Measurements from ENCODE around the gene ITGB4.
"Not testable (repeated sequence)": the region's sequence is repeated elsewhere in the genome, so short reads cannot be mapped to it uniquely, and the experiment has no call there.

Gene ITGB4

GRCh38 chr17:75753514-75754377, 32.5 kb downstream of the ITGB4 start:
- DNase-seq (ENCODE audit: low read depth), result peak; percentile 56

GRCh38 chr17:75754378-75755204, 33.3 kb downstream of the ITGB4 start:
- DNase-seq (ENCODE audit: low read depth), result peak; percentile 48

DNA sequence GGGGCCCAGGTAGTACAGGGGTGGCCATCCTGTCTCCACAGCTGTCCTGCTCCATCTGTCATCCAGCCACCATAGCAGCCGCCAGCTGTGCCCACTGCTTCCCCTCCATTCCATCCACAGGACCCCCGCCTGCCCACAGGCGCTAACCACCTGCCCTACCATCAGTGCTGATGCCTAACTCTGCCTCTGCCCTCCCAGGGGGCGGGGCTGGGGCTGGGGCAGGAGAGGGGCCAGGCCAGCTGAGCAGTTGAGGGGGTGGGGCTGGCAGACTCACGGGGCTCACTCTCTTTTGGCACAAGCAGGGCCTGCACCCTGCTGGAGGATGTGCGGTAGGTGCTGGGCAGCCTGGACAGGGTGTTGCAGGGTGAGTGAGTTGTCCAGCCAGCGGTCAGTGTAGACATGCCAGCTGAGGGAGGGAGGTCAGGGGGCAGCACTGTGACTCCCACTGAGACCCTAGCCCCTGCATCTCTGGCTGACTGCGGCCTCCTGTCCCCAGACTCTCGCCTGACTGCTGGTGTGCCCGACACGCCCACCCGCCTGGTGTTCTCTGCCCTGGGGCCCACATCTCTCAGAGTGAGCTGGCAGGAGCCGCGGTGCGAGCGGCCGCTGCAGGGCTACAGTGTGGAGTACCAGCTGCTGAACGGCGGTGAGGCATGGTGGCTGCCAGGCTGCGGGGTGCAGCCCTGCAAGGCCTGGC, 34.1 kb downstream of the ITGB4 start:
- DNase-seq (ENCODE audit: low read depth), result no peak

DNA sequence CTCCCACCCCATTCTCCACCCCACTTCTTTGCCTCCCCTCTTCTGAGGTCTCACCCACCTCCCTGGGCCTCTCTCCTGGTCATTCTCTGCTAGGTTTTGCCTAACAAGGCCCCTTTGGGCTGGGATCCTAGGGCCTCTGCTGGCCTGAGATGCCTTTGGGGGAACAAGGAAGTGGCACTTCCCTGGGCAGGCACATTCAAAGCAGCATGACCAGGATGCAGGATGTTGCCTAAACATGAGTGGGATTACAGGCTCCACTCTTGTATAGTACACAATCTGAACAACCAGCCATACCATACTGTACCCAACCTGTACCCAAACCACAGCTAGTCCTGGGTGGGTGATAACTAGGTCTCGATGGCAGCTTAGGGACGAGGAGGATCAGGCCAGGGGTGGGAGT, 34.7 kb downstream of the ITGB4 start:
- DNase-seq (ENCODE audit: low read depth), result no peak

- no peak for DNase-seq (ENCODE audit: low read depth)
Observed at GRCh38 chr17:75756451-75757085, 35.3 kb downstream of the ITGB4 start.

GRCh38 chr17:75757086-75757681, 35.9 kb downstream of the ITGB4 start:
- no peak for DNase-seq (ENCODE audit: low read depth)

- no peak for DNase-seq (ENCODE audit: low read depth)
Observed at GRCh38 chr17:75758131-75758905, 37.1 kb downstream of the ITGB4 start.

- no peak for DNase-seq (ENCODE audit: low read depth)
Observed at GRCh38 chr17:75759457-75759856, 38.2 kb downstream of the ITGB4 start.

GRCh38 chr17:75759978-75760640, 38.9 kb downstream of the ITGB4 start:
- not testable (repeated sequence) for DNase-seq (ENCODE audit: low read depth)

GRCh38 chr17:75762513-75763268, 41.4 kb downstream of the ITGB4 start:
- no peak for DNase-seq (ENCODE audit: low read depth)

DNA sequence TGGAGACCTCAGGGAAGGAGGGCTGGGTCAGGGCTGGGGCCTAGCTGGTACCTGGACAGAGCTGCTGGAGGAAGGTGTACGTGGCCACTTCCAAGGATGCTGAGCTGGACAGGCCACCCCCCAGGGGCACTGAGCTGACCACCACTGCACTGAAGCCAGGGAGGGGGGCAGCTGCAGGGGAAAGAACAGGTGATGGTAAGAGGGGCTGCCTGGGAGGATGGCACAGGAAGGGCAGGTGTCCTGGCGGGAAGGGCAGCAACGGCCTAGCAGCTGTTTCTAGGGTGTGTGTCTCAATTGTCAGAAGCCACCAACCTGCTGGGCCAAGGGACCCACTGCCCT, 42.0 kb downstream of the ITGB4 start:
- DNase-seq (ENCODE audit: low read depth), result no peak

- no peak for DNase-seq (ENCODE audit: low read depth)
Observed at GRCh38 chr17:75763613-75764416, 42.6 kb downstream of the ITGB4 start.

GRCh38 chr17:75764417-75764710, 43.1 kb downstream of the ITGB4 start:
- no peak for DNase-seq (ENCODE audit: low read depth)

DNA sequence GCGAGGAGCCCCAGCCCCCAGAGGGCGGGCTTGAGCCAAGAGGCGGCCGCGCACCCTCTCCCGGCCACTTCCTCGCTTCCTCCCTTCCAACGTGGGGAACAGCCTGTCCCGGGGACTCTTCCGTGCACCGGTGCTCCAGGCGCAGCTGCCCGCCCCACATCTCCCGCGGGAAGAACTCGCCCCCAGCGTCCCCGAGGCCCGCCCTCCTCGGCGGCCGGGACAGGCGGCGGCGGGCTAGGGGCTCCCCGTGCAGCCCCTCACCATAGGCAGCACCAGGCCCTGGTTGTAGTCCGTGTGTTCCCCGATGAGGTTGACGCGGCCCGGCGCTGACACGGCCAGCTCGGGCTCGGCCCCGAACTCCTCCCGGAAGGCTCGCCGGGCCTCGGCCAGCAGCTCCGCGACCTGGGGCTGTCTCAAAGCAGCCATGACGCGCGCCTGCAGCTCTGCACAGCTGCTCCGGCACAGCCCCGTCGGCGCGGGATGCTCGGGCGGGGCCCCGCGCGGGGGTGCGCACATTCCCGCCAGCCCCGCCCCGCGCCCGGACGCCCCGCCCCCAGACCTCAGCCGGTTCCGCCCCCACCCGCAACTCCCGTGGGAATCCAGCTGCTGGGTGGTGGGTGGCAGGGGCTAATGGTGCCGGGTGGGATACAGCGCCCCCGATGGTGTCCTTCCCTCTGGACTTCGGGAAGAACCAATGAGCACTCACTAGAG, 43.6 kb downstream of the ITGB4 start, which contains the start of gene GALK1:
Gene GALK1, minus strand, starts transcription at position 482 of the 711 bp plus-strand sequence. Its CDS starts 56 bp downstream, at position 426.
- DNase-seq (ENCODE audit: low read depth), result peak; percentile 52

DNA sequence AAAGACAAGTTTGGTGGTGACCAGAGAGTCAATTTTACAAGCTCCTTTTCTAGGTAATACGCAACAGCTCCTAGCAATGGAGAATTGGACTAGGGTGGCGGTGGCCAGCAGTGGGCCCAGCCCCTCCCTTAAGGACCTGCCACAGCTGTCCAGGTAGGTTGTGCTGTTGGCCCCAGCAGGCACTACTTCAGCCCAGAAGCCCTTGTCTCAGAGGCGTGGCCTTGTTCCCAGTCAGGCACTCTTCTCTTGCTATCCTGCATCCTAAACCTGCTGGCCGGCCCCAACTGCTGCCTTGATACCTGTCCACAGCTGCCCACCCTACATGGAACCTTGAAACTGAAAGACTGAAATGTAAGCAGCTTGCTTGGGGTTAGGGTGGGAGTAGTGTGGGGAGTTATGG, 44.7 kb downstream of the ITGB4 start:
- DNase-seq (ENCODE audit: low read depth), result no peak

DNA sequence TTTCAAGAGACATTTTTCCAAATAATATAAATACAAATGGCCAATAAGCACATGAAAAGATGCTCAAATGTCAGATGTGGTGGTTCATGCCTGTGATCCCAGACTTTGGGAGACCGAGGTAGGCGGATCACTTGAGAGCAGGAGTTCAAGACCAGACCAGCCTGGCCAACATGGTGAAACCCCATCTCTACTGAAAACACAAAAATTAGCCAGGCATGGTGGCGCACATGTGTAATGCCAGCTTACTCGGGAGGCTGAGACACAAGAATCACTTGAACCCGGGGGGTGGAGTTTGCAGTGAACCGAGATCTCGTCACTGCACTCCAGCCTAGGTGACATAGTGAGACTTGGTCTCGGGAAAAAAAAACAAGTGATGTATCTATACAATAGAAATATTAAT, 46.6 kb downstream of the ITGB4 start:
- DNase-seq (ENCODE audit: low read depth), result no peak

DNA sequence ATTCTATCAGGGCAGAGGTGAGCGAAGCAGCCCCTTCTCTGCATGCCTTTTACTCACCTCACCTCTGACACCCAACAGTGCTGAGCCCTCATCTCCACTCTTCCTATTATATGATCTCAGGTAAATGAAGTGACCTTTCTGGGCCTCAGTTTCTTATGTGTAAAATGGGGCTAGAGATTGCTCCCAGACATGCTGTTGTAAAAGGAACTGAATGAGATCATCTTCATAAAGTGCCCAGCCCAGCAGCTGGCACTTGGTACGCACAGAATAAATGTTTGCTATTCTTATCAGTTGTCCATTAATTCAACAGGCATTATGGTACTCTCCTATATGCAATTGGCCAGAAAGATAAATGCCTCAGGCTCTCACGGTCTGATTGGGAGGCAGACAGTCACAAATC, 48.3 kb downstream of the ITGB4 start:
- DNase-seq (ENCODE audit: low read depth), result no peak

Measured in amniotic epithelial cell (primary cell).